Activated CD4-positive, alpha-beta T cell treated with anti-CD3 and anti-CD28 coated beads for 24 hours (primary cell): ENCODE results near the gene TRIP10.
"Not testable (repeated sequence)": the region's sequence is repeated elsewhere in the genome, so short reads cannot be mapped to it uniquely, and the experiment has no call there.

Source experiments
- DNase-seq, 2 donors: peaks; one replicate each; pipeline ENCODE4 v3.0.0-alpha.2; 2020; ENCODE audit warnings: low read depth in 2 of 2

Gene TRIP10

GRCh38 chr19:6794686-6795431 is 55.4 kb downstream of the TRIP10 start:
- no peak for DNase-seq

GRCh38 chr19:6796278-6796677 is 56.8 kb downstream of the TRIP10 start:
- DNase-seq: no peak

- DNase-seq: no peak
These were observed 58.2 kb downstream of the TRIP10 start for GRCh38 chr19:6797646-6798045.

- not testable (repeated sequence) for DNase-seq
These were observed 60.8 kb downstream of the TRIP10 start for GRCh38 chr19:6800160-6800790.

GRCh38 chr19:6800991-6801484 is 61.6 kb downstream of the TRIP10 start:
- no peak for DNase-seq
